K562 (cell line): ENCODE measurements around the gene COG4. TPM values are rescaled to one million over a fixed set of nuclear protein-coding genes. Genes with fewer than 3 reads are reported as not detected.

Source experiments
- ATAC-seq: fragments of 200-7000 bp; cut with Tn5 transposase; 3 replicates; pipeline ENCODE4 v1.9.1; 2020; ENCODE audit warnings: moderate library complexity
- BruUV-seq: library from RNA; stranded (reverse); fragments of 400-500 nt; replicated peaks from 2 replicates; lab custom pipeline; 2021; lab: Mats Ljungman, UMichigan
- CTCF ChIA-PET: fragments of 300-600 bp; formaldehyde crosslinking; extraction: SDS; loops from one replicate; lab custom pipeline; 2021; ENCODE audit warnings: low intra/inter-chr PET ratio; lab: Yijun Ruan, JAX
- POLR2A ChIA-PET: fragments of 300-600, 350-650 bp; sonication (Branson Sonifier 250); formaldehyde crosslinking; extraction: SDS; loops from one replicate; lab custom pipeline; 2021; ENCODE audit warnings: antibody characterized with exemption, inconsistent platforms; lab: Yijun Ruan, JAX
- DNase-seq, 4 experiments: peaks; one replicate each; pipeline versions ENCODE4 v3.0.0 to v3.0.0-alpha.2; 2011 to 2018; ENCODE audit warnings: low spot score in 3 of 4, mixed read lengths in 3 of 4; ENCODE audit errors: extremely low read depth in 1 of 4
- FAIRE-seq: peaks from 2 replicates; lab custom pipeline; 2011; peaks lifted over from hg19 to GRCh38; lab: Jason Lieb, UNC
- H2AFZ ChIP-seq: 2 replicates; pipeline ENCODE4 v1.6.0; 2011; ENCODE audit warnings: low read depth, low read length, control low read depth, inconsistent platforms
- H3K27ac ChIP-seq: fragments of 200-600 bp; 3 replicates; pipeline ENCODE4 v1.8.0; 2011; ENCODE audit warnings: low read depth, mild to moderate bottlenecking, control low read depth, inconsistent platforms, low read length, moderate library complexity, mixed read lengths; ENCODE audit errors: extremely low read depth
- H3K27me3 ChIP-seq, 2 experiments: fragments of 300-600 bp in 1 of 2; 2 replicates in 1 of 2; 3 replicates in 1 of 2; pipeline versions ENCODE4 v1.6.0 to v1.8.0; 2011; ENCODE audit warnings: inconsistent platforms in 2 of 2, low read length in 2 of 2, mild to moderate bottlenecking in 1 of 2, mixed read lengths in 1 of 2, moderate library complexity in 1 of 2; ENCODE audit not compliant: control insufficient read depth in 2 of 2, insufficient read depth in 2 of 2
- H3K36me3 ChIP-seq: fragments of 300-600 bp; 3 replicates; pipeline ENCODE4 v1.8.0; 2011; ENCODE audit warnings: mild to moderate bottlenecking, low read length, inconsistent platforms; ENCODE audit not compliant: control insufficient read depth, insufficient read depth
- H3K4me1 ChIP-seq, 2 experiments: fragments of 200-600 bp in 1 of 2; replicated peaks in 1 of 2; 2 replicates in 1 of 2; 3 replicates in 1 of 2; pipeline versions ENCODE4 v1.5.1 to v1.8.0; 2011; ENCODE audit warnings: inconsistent platforms in 2 of 2, low read length in 2 of 2, mild to moderate bottlenecking in 1 of 2, mixed read lengths in 1 of 2, moderate library complexity in 1 of 2; ENCODE audit not compliant: control insufficient read depth in 2 of 2, insufficient read depth in 2 of 2
- H3K4me2 ChIP-seq: 2 replicates; pipeline ENCODE4 v1.6.1; 2011; ENCODE audit warnings: low read length, control low read depth, inconsistent platforms, mixed read lengths; ENCODE audit not compliant: insufficient read depth
- H3K4me3 ChIP-seq: fragments of 200-600 bp; sonication (generic), shearing (Covaris generic); 2 replicates; pipeline ENCODE4 v1.5.1; 2016; ENCODE audit warnings: control low read depth, inconsistent platforms
- H3K79me2 ChIP-seq: fragments of 200-600 bp; 3 replicates; pipeline ENCODE4 v1.8.0; 2011; ENCODE audit warnings: low read length, inconsistent platforms; ENCODE audit not compliant: control insufficient read depth, insufficient read depth
- H3K9ac ChIP-seq, 2 experiments: 2 replicates each; pipeline versions ENCODE4 v1.6.0 to v1.6.1; 2011; ENCODE audit warnings: low read depth in 2 of 2, low read length in 2 of 2, control low read depth in 1 of 2, inconsistent platforms in 1 of 2, mild to moderate bottlenecking in 1 of 2, mixed read lengths in 1 of 2; ENCODE audit not compliant: insufficient read depth in 1 of 2
- H3K9me1 ChIP-seq: one replicate; pipeline ENCODE4 v1.6.0; 2011; ENCODE audit warnings: inconsistent platforms, mild to moderate bottlenecking, low read length, moderate library complexity; ENCODE audit not compliant: control insufficient read depth, insufficient read depth
- H3K9me3 ChIP-seq: replicated peaks from 2 replicates; pipeline ENCODE4 v1.5.1; 2011; ENCODE audit warnings: low read depth, low read length, inconsistent platforms; ENCODE audit not compliant: control insufficient read depth, insufficient read depth
- H4K20me1 ChIP-seq: replicated peaks from 2 replicates; pipeline ENCODE4 v1.6.1; 2011; ENCODE audit warnings: low read length, inconsistent platforms, mixed read lengths; ENCODE audit not compliant: control insufficient read depth, insufficient read depth
- ADNP ChIP-seq: fragments of 200-800 bp; sonication (Bioruptor generic); IDR thresholded peaks from 2 replicates; pipeline ENCODE4 v1.6.1; 2016; ENCODE audit warnings: missing genetic modification characterization, missing compliant biosample characterization
- BCOR ChIP-seq: fragments of 450-650 bp; IDR thresholded peaks from 2 replicates; pipeline ENCODE4 v1.6.1; 2016
- BDP1 ChIP-seq: IDR thresholded peaks from 3 replicates; pipeline ENCODE4 v1.6.1; 2011; ENCODE audit not compliant: insufficient read length, insufficient read depth
- KDM1A ChIP-seq, 2 experiments: fragments of 450-650 bp; IDR thresholded peaks; 2 replicates each; pipeline ENCODE4 v1.6.1; 2016; ENCODE audit warnings: mild to moderate bottlenecking in 2 of 2
- NR2C2 ChIP-seq, 2 experiments: fragments of 200-800 bp in 1 of 2; sonication (Bioruptor generic) in 1 of 2; sonication (generic) in 1 of 2; formaldehyde crosslinking in 1 of 2; IDR thresholded peaks; 2 replicates each; pipeline versions ENCODE4 v1.6.1 to v1.8.0; 2016 to 2022; ENCODE audit warnings: mild to moderate bottlenecking in 1 of 2, missing compliant biosample characterization in 1 of 2, missing genetic modification characterization in 1 of 2, missing genetic modification reagents in 1 of 2
- RBM25 ChIP-seq: fragments of 200-400 bp; formaldehyde crosslinking; IDR thresholded peaks from 2 replicates; pipeline ENCODE4 v1.6.1; 2018; ENCODE audit warnings: low read length, low read depth, moderate library complexity; ENCODE audit not compliant: severe bottlenecking
- RCOR1 ChIP-seq, 2 experiments: IDR thresholded peaks; 2 replicates each; pipeline ENCODE4 v1.6.1; 2012; ENCODE audit warnings: low read depth in 2 of 2, low read length in 2 of 2, borderline replicate concordance in 1 of 2, improper control_type of control experiment in 1 of 2
- TCFL5 ChIP-seq: fragments of 250-450 bp; sonication (Bioruptor Pico); conservative IDR thresholded peaks from 2 replicates; pipeline ENCODE4 v1.6.1; 2021; ENCODE audit warnings: mild to moderate bottlenecking, moderate library complexity, matching md5 sums
- ZC3H8 ChIP-seq: fragments of 450-650 bp; IDR thresholded peaks from 2 replicates; pipeline ENCODE4 v1.6.1; 2017
- ZNF121 ChIP-seq: sonication (generic); formaldehyde crosslinking; conservative IDR thresholded peaks from 2 replicates; pipeline ENCODE4 v1.8.0; 2022; ENCODE audit warnings: missing genetic modification reagents
- ZNF175 ChIP-seq: fragments of 200-800 bp; sonication (Bioruptor generic); IDR thresholded peaks from 2 replicates; pipeline ENCODE4 v1.6.1; 2016; ENCODE audit warnings: low read depth, mild to moderate bottlenecking, missing genetic modification characterization, missing compliant biosample characterization
- WGBS: fragments of 100-300 bp; shearing (Covaris generic); methylation state at CpG from one replicate; pipeline ENCODE4 v1.1.6; 2016; ENCODE audit warnings: low coverage, mixed read lengths; ENCODE audit not compliant: insufficient coverage; ENCODE audit errors: missing lambda C conversion rate; 5-methylcytosine and 5-hydroxymethylcytosine counted together
- in situ Hi-C: fragments of 300-500 bp; cut with MboI; formaldehyde crosslinking; loops from 4 replicates; pipeline ENCODE4 v1.15.0; 2018; ENCODE audit warnings: inconsistent platforms, mixed read lengths
- intact Hi-C: fragments of 100-400 bp; cut with micrococcal nuclease; formaldehyde crosslinking; loops from 2 replicates; pipeline ENCODE4 v1.14.2; 2022
- polyA plus RNA-seq, 8 experiments: library from polyadenylated mRNA; depleted of rRNA in 4 of 8; stranded (reverse) in 5 of 8; unstranded in 3 of 8; fragments of >200 nt; fragmentation: Nextera tagmentation in 2 of 8; fragmentation: Illumina TruSeq in 1 of 8; extraction: Ambion mirVana in 2 of 8; extraction: Trizol in 1 of 8; gene quantifications; 2 replicates each; pipeline versions ENCODE4 v1.2.1 to v1.2.3, GENCODE V29; 2011 to 2014; ENCODE audit warnings: inconsistent platforms in 1 of 8, missing spikeins in 1 of 8
- total RNA-seq, 7 experiments: library from RNA; depleted of rRNA in 6 of 7; stranded (reverse); fragments of >200 nt in 6 of 7; fragmentation: Illumina TruSeq in 2 of 7; extraction: Trizol in 2 of 7; gene quantifications; 2 replicates each; pipeline versions ENCODE4 v1.2.1 to v1.2.3, GENCODE V29; 2011 to 2021; ENCODE audit warnings: low replicate concordance in 1 of 7
- TF ChIP-seq, protein P1 (sequence below): fragments of 200-400 bp; formaldehyde crosslinking; IDR thresholded peaks from 2 replicates; pipeline ENCODE4 v1.6.1; 2017; ENCODE audit warnings: mild to moderate bottlenecking, low read depth, low read length, moderate library complexity

COG4 gene
- total and polyA plus RNA-seq, 9 of the 15 experiments (the other 6 are each of a cell fraction or from before 2014, with no cell fraction given): 13.7 to 73.9 (median 44.2) TPM

DNA sequence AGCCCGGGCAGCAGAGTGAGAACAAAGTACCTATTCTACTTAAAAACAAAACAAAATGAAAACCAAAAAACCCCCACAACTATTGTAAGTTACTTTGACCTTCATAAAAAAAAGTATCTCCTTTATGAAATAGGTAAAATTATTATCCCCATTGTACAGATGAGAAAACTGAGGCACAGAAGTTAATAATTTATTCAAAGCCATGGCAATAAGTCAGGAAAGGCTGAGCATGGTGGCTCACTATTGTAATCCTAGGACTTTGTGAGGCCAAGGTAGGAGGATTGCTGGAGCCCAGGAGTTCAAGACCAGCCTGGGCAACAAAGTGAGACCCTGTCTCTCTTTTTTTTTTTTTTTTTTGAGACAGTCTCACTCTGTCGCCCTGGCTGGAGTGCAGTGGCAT is 38.5 kb downstream of the COG4 start:
- in situ Hi-C loops: no loop called here
- POLR2A ChIA-PET: no interaction called here

More for the DNA sequence above, 38.5 kb downstream of the COG4 start:
- peaks cover 52% of the 10 kb centered on the region; the same call in 2 of the 3 replicates for H3K36me3 ChIP-seq
- no peaks in the 10 kb centered on the region for H3K79me2 ChIP-seq
- BruUV-seq: no TSS peak
- intact Hi-C loops: no loop called here
- no peaks in the 10 kb centered on the region; the same call in 1 of the 2 replicates for H4K20me1 ChIP-seq
- H3K9me1 ChIP-seq: peaks cover 3% of the 10 kb centered on the region
- no peak overlapping the region for H3K4me2 ChIP-seq
- FAIRE-seq: no peak
- no peak overlapping the region for H3K4me3 ChIP-seq
- no peak for ATAC-seq
- H3K9ac ChIP-seq: no peak overlapping the region
- H3K27ac ChIP-seq: no peak overlapping the region
- H3K27me3 ChIP-seq: no peaks in the 10 kb centered on the region
- DNase-seq: no peak
- H3K4me1 ChIP-seq: no peaks in the 10 kb centered on the region; a peak in 1 of 5 replicates
- CTCF ChIA-PET: no interaction called here
- no peak for TF ChIP-seq ZC3H8
- peak; percentile 66 to 73; a peak in 3 of 4 replicates for TF ChIP-seq KDM1A (IDR thresholded peaks at IDR 0.05)
- no peak for TF ChIP-seq BDP1
- TF ChIP-seq ZNF175 (CRISPR knock-in tag): no peak
- 0 out of 4 replicates have a peak, but pooled peaks of 1 of the 2 experiments have one; percentile 13 for TF ChIP-seq RCOR1 (IDR thresholded peaks at IDR 0.05; ENCODE audit: borderline replicate concordance in 1 of 2, low read depth in 2 of 2, low read length in 2 of 2)
- TF ChIP-seq RBM25: peak; percentile 79
- TF ChIP-seq, protein P1, sequence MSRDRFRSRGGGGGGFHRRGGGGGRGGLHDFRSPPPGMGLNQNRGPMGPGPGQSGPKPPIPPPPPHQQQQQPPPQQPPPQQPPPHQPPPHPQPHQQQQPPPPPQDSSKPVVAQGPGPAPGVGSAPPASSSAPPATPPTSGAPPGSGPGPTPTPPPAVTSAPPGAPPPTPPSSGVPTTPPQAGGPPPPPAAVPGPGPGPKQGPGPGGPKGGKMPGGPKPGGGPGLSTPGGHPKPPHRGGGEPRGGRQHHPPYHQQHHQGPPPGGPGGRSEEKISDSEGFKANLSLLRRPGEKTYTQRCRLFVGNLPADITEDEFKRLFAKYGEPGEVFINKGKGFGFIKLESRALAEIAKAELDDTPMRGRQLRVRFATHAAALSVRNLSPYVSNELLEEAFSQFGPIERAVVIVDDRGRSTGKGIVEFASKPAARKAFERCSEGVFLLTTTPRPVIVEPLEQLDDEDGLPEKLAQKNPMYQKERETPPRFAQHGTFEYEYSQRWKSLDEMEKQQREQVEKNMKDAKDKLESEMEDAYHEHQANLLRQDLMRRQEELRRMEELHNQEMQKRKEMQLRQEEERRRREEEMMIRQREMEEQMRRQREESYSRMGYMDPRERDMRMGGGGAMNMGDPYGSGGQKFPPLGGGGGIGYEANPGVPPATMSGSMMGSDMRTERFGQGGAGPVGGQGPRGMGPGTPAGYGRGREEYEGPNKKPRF: no peak
- peak; percentile 46; the same call in 1 of the 2 replicates for TF ChIP-seq ZNF121 (CRISPR knock-in tag)
- no peak for TF ChIP-seq NR2C2 (CRISPR knock-in tag; IDR thresholded peaks at IDR 0.05)
- no peak for TF ChIP-seq NR2C2 (tag; IDR thresholded peaks at IDR 0.05)
- TF ChIP-seq TCFL5: no peak
- peak; percentile 77; the same call in 1 of the 2 replicates for TF ChIP-seq ADNP
- TF ChIP-seq BCOR: peak; percentile 75
- WGBS: 90% methylated on average over 1 of the region's 2 CpGs
- H2AFZ ChIP-seq: no peak overlapping the region
- H3K9me3 ChIP-seq: no peaks in the 10 kb centered on the region
